Dermis lymphatic vessel endothelial cell (primary cell): Measurements from ENCODE around the gene ZP3. TPM values are rescaled to one million over a fixed set of nuclear protein-coding genes. Genes with fewer than 3 reads are reported as not detected.

ENCODE experiments used
- total RNA-seq: library from RNA; depleted of rRNA; stranded (reverse); fragments of >200 nt; gene quantifications from 2 replicates; pipeline ENCODE4 v1.2.1, GENCODE V29; 2014

The ZP3 gene
- 1.1 and 2.8 TPM in 2 replicates for total RNA-seq

DNA sequence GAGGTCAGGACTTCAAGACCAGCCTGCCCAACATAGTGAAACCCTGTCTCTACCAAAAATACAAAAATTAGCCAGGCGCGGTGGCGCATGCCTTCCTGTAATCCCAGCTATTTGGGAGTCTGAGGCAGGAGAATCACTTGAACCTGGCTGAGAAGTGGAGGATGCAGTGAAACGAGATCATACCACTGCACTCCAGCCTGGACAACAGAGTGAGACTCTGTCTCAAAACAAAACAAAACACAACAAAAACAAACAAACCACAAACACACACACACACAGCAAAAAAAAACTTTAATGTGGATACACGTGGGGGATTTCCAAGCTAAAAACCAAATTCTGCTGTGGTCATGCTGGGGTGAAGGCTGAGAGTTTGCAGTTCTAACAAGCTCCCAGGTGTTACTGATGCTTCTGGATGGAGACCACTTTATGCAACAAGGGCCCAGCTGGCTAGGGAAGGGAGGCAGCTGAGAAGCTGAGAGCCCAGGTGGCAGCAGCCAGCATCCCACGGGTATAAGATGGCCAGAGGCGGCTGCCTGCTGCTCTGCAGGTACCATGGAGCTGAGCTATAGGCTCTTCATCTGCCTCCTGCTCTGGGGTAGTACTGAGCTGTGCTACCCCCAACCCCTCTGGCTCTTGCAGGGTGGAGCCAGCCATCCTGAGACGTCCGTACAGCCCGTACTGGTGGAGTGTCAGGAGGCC, at the start of gene ZP3:
TSS of gene ZP3 (plus strand) at position 538 of the 699 bp plus-strand sequence. CDS start at position 553, 15 bp downstream.

DNA sequence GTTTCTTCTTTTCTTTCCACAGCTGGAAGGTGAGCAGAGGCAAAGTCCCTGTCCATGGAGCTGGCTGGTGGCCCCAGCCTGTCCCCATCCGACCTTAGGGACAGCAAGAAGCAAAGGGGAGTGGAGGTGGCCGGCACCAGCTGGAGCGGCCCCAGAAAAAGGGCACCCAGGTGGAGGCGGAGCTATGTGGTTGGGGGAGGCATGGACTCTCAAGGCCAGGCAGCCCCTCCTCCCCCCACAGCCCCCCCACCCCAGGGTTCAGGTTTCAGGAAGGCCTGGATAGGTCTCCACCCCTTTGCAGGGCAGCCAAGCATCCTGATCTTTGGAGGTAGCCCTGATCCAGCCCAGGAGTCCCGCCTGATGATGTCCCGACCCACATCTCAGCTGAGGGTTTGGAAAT, 15.2 kb upstream of the ZP3 start, which contains the start of gene SSC4D:
TSS of gene SSC4D (minus strand) at position 161 of the 400 bp plus-strand sequence. CDS start 5,258 bp downstream, outside the sequence.

DNA sequence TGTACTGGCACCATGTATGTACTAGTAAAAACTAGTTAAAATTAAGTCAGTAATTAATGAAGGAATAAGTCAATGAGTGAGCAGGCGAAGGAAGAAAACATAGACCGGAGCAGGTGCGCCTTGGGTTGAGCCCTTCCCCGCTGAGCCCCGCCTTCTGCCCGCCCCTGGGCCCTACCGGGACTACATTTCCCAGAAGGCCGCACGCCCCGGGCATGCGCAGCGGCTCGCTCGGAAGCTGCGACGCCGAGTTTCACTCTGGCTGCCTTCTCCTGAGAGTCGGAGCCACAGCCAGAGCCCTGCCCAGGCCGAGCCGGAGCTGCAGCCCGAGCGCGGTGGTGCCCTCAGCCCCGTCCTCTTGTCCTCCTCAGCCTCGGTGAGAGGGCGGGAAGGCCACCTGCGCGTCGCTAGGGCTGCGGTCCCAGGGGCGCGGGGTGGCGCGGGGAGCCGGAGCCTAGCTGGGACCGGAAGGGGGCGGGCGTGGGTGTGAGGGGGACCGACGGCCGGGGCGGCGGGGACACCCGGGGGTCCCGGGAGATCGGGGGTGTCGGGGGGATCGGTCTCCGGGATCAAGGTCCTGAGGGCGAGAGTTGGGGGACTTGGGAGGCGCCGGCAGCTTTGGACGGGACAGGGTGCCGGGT, 36.8 kb downstream of the ZP3 start, which contains the start of gene DTX2:
TSS of gene DTX2 (plus strand) at position 246 of the 638 bp plus-strand sequence. CDS start 18,801 bp downstream, outside the sequence.

Other genes with a start within 250 kb of the ZP3 start
- gene SRRM3, start 223.1 kb upstream of the ZP3 start, total RNA-seq = 1.7 and 2.8 TPM in 2 replicates
- gene HSPB1, start 122.3 kb upstream of the ZP3 start, total RNA-seq = 49.3 and 107 TPM in 2 replicates
- gene YWHAG, start 66.0 kb upstream of the ZP3 start, total RNA-seq = 98.9 and 114 TPM in 2 replicates
- 0.09 and 0.54 TPM in 2 replicates for gene SSC4D, start 15.3 kb upstream of the ZP3 start, total RNA-seq
- 3.4 and 5.2 TPM in 2 replicates for gene DTX2, start 36.8 kb downstream of the ZP3 start, total RNA-seq
- gene UPK3B, start 85.6 kb downstream of the ZP3 start, total RNA-seq = 0.11 and 0.17 TPM in 2 replicates
- gene SPDYE16, start 118.3 kb downstream of the ZP3 start, total RNA-seq = 0.11 TPM in 1 of 2 replicates, not detected in the other
- 2.1 and 2.9 TPM in 2 replicates for gene POMZP3, start 202.3 kb downstream of the ZP3 start, total RNA-seq